Activated CD8-positive, alpha-beta T cell treated with anti-CD3 and anti-CD28 coated beads, Interleukin-2, amount 10 ng/mL, durations not matched to agents 7 days and 5 days (primary cell): Measurements from ENCODE around the gene HDAC4. TPM values are rescaled to one million over a fixed set of nuclear protein-coding genes. Genes with fewer than 3 reads are reported as not detected.

Source experiments
- ATAC-seq: fragments of 150-1000 bp; cut with Tn5 transposase; one replicate; pipeline ENCODE4 v1.10.0; 2021; ENCODE audit warnings: moderate library complexity
- CTCF ChIA-PET: fragments of 350-600 bp; sonication (Branson Sonifier 250); formaldehyde crosslinking; loops from one replicate; lab custom pipeline; 2021; ENCODE audit warnings: antibody characterized with exemption; lab: Charles Lee
- POLR2A ChIA-PET: fragments of 350-600 bp; sonication (Branson Sonifier 250); formaldehyde crosslinking; loops from one replicate; lab custom pipeline; 2021; ENCODE audit warnings: antibody characterized with exemption; lab: Charles Lee
- DNase-seq: peaks from one replicate; pipeline ENCODE4 v3.0.0-alpha.2; 2020
- H3K27ac Mint-ChIP-seq: one replicate; pipeline ENCODE4 v1.8.0; 2021; ENCODE audit warnings: mild to moderate bottlenecking, mixed read lengths
- H3K27me3 Mint-ChIP-seq: one replicate; pipeline ENCODE4 v1.8.0; 2021; ENCODE audit warnings: low read depth, mixed read lengths
- H3K36me3 Mint-ChIP-seq: one replicate; pipeline ENCODE4 v1.8.0; 2021; ENCODE audit warnings: low read depth, mixed read lengths
- H3K4me1 Mint-ChIP-seq: one replicate; pipeline ENCODE4 v1.8.0; 2021; ENCODE audit warnings: low read depth, mixed read lengths
- H3K4me3 Mint-ChIP-seq: one replicate; pipeline ENCODE4 v1.8.0; 2021; ENCODE audit warnings: mild to moderate bottlenecking, mixed read lengths
- H3K9me3 Mint-ChIP-seq: one replicate; pipeline ENCODE4 v1.8.0; 2022; ENCODE audit warnings: mixed read lengths; ENCODE audit not compliant: insufficient read depth
- total RNA-seq, 2 experiments: library from RNA; stranded (reverse); gene quantifications; one replicate each; pipeline ENCODE4 v1.2.3, GENCODE V29; 2021

HDAC4 gene
- total RNA-seq, 2 experiments from 2014 or later = 50.7 to 58.8 TPM

- DNase-seq (no peak), ATAC-seq (no peak)
- no peak overlapping the region for H3K27ac Mint-ChIP-seq
- peaks cover 31% of the 10 kb centered on the region for H3K4me1 Mint-ChIP-seq
- H3K36me3 Mint-ChIP-seq = peaks cover 7% of the 10 kb centered on the region
- no peaks in the 10 kb centered on the region for H3K9me3 Mint-ChIP-seq
- no peak overlapping the region for H3K4me3 Mint-ChIP-seq
- H3K27me3 Mint-ChIP-seq = no peaks in the 10 kb centered on the region
- CTCF ChIA-PET = no interaction called here
- POLR2A ChIA-PET = no interaction called here
Measured at GRCh38 chr2:239393941-239394340, 6.9 kb downstream of the HDAC4 start.

DNA sequence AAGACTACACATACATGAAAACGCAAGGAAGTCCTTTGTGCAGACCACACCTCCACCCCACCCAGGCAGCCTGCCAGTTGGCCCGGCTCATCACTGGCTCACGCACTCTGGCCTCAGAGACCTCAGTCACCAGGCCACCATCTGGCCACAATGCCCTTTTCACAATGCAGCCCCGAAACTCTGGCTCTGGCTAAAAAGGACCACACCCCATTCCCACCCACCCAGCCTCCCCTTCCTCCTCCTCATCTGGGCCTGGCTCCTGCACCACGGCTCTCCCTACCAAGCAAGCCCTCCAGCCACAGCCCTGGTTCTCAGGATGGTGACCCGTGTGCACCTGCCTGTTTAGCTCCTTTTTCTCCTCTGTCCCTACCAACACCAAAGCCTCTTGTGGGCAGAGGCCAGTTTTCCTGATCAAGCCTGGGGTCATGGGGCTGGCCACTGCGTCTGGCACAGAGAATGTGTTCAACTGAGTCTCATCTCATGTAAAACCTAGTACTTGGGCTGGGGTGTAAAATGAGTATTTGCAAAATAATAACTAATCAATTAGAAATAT is 7.4 kb downstream of the HDAC4 start:
- Mint-ChIP-seq H3K27ac (no peak overlapping the region), H3K27me3 (no peaks in the 10 kb centered on the region), H3K36me3 (peaks cover 7% of the 10 kb centered on the region), H3K9me3 (no peaks in the 10 kb centered on the region), H3K4me3 (no peak overlapping the region), H3K4me1 (peaks cover 26% of the 10 kb centered on the region)
- DNase-seq (no peak), ATAC-seq (no peak)
- ChIA-PET CTCF (no interaction called here), POLR2A (interaction anchor here (1.0 kb wide), 1 partner anchor 8 kb away, joined by 3 read pairs; the partner anchor contains the start of gene HDAC4)

DNA sequence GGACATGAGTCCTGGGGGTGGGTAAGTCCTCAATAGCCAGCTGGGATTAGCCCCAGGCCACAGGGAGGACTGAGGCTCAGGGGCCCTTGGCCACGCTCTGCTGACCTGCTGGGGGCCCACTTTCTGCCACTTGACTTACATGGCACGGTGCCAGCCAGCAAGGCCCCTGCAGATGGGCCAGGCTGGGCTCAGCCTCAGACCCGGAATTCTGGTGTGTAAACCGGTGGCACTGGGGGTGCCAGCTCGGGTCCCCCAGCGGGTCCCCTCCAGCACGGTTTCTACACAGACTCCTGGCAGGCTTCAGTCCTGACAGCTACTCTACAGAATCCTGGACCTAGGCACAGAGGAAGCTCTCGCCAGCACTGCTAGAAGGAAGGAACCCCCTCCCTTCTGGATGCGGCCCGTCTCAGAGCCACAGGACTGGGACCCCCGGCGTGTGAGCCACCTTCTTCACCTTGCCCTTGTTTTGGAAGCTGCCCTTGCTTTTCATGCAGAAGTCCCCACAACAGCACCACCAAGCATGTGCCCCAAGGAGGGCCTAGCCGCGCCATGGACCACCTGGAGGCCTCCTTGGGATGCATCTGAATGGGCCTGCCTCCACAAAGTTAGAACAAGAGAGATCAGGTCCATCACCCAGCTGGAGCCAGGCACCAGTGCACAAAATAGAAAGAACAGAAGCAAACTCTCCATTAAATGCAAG is 8.0 kb downstream of the HDAC4 start:
- Mint-ChIP-seq H3K4me3 (no peak overlapping the region), H3K27ac (no peak overlapping the region), H3K9me3 (no peaks in the 10 kb centered on the region), H3K27me3 (no peaks in the 10 kb centered on the region), H3K4me1 (peaks cover 20% of the 10 kb centered on the region), H3K36me3 (peaks cover 7% of the 10 kb centered on the region)
- CTCF ChIA-PET = no interaction called here
- no peak for ATAC-seq
- POLR2A ChIA-PET = interaction anchor here (1.0 to 1.1 kb wide), 2 partner anchors 8 to 71 kb away, joined by 3 to 5 read pairs; partner anchors contain the start of gene HDAC4
- DNase-seq = no peak

DNA sequence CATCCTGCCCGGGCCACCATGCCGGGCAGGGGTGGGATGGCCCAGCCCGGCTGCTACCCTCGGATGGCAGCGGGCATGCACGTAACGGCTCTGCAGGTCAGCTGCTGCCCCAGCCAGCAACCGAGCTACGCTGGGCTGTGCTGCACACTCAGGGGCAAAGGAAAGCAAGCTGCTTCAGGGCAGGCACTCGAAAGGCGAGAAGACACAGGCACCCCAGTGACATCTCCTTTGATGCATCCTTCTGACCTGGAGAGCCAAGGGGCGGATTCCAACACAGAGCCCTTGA is 8.8 kb downstream of the HDAC4 start:
- Mint-ChIP-seq H3K27me3 (no peaks in the 10 kb centered on the region), H3K9me3 (no peaks in the 10 kb centered on the region), H3K4me3 (no peak overlapping the region), H3K36me3 (peaks cover 6% of the 10 kb centered on the region), H3K27ac (no peak overlapping the region), H3K4me1 (peaks cover 12% of the 10 kb centered on the region)
- CTCF ChIA-PET = no interaction called here
- POLR2A ChIA-PET = interaction anchor here (1.0 to 1.1 kb wide), 2 partner anchors 9 to 70 kb away, joined by 4 to 5 read pairs; partner anchors contain the start of gene HDAC4
- ATAC-seq = no peak
- DNase-seq = no peak

DNA sequence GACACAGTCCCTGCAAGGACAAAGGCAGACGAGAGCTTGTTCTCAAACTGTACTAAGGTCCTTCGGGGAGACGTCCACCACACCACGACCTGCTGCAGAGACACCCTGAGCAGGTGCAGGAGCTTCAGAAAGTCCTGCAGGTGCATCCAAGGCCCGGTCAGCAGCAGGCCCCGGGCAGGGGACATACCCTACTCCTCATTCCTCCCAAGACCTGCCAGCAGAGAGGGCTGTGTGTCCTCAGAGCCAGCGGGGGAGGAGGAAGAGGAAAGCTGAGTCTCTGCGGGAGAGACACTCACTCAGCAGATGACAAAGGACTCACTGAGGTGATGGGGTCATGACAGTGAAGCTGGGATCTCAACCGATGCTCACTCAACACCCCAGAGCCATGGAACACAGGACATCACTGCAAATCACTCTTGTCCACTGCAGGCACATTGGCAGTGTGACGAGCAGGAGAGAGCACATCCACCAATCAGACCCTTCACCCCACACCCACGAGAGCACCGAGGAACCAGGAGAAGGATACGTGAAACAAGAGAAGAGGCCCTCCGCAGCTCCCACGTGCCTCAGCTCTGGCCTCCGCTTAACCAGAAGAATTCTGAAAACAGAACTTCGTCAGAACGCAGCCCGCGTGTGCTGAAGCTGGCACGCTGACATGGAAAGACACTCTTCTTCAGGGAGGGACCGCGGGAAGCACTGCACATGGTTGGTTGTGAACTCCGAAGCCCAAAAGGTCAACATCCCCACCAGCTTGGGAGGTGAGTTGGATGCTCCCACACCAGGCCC is 9.3 kb downstream of the HDAC4 start:
- ChIA-PET CTCF (no interaction called here), POLR2A (interaction anchor here (1.0 kb wide), 1 partner anchor 10 kb away, joined by 4 read pairs; the partner anchor contains the start of gene HDAC4)
- H3K27me3 Mint-ChIP-seq = no peaks in the 10 kb centered on the region
- H3K9me3 Mint-ChIP-seq = no peaks in the 10 kb centered on the region
- peaks cover 6% of the 10 kb centered on the region for H3K36me3 Mint-ChIP-seq
- H3K4me3 Mint-ChIP-seq = no peak overlapping the region
- H3K27ac Mint-ChIP-seq = no peak overlapping the region
- H3K4me1 Mint-ChIP-seq = peaks cover 11% of the 10 kb centered on the region
- ATAC-seq (no peak), DNase-seq (no peak)

- Mint-ChIP-seq H3K36me3 (peaks cover 6% of the 10 kb centered on the region), H3K27ac (no peak overlapping the region), H3K9me3 (no peaks in the 10 kb centered on the region), H3K4me1 (peaks cover 12% of the 10 kb centered on the region), H3K4me3 (no peak overlapping the region), H3K27me3 (no peaks in the 10 kb centered on the region)
- no peak for DNase-seq
- ChIA-PET POLR2A (no interaction called here), CTCF (interaction anchor here (1.9 kb wide), 1 partner anchor 123 kb away, joined by 5 read pairs; no protein-coding TSS in a partner anchor)
- no peak for ATAC-seq
Measured at GRCh38 chr2:239390546-239391285, 10.1 kb downstream of the HDAC4 start.

DNA sequence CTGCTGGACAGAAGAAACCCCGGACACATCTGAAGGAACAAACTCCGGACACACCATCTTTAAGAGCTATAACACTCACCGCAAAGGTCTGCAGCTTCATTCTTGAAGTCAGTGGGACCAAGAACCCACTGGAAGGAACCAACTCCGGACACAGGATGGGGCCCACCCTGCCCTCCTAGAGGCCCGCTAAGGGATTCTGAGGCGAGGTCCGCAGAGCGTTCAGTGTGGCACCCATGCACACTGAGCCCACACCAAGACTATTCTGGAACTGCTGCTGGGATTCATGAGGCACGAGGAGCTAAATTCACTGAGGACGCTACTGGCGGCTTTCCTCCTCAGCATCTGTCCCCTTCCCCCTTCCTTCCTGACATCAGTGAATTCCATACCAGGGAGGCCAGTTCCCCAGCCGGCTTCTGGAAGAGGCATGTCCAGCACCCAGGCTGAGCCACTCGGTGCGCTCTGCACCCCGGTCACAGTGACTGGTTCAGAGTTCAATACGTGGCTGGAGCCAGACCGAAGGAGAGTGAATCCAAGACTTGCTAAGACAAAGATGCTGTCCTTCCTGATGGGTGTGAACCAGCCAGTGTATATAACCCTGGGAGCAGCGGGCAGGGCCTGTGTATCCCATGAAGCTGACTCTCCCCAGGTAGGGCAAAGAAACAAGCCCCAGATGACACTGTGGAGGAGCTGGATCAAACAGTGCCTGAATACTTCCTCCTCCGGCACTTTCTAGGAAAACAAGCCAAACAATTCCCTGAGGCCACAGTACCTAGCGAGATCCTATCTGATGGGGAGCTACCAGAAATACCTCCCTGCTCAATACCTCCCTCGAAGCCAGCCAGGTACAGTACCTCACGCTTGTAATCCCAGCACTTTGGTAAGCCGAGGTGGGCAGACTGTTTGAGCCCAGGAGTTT is 11.1 kb downstream of the HDAC4 start:
- ChIA-PET CTCF (interaction anchor here (1.2 to 1.9 kb wide), 2 partner anchors 9 to 122 kb away, joined by 4 to 5 read pairs; no protein-coding TSS in a partner anchor), POLR2A (interaction anchor here (0.8 kb wide), 1 partner anchor 11 kb away, joined by 3 read pairs; the partner anchor contains the start of gene HDAC4)
- no peak overlapping the region for H3K27ac Mint-ChIP-seq
- peaks cover 6% of the 10 kb centered on the region for H3K36me3 Mint-ChIP-seq
- H3K9me3 Mint-ChIP-seq = no peaks in the 10 kb centered on the region
- DNase-seq = no peak
- no peaks in the 10 kb centered on the region for H3K27me3 Mint-ChIP-seq
- peaks cover 12% of the 10 kb centered on the region for H3K4me1 Mint-ChIP-seq
- ATAC-seq = no peak
- no peak overlapping the region for H3K4me3 Mint-ChIP-seq

GRCh38 chr2:239388236-239389151 is 12.3 kb downstream of the HDAC4 start:
- DNase-seq (no peak), ATAC-seq (no peak)
- no peaks in the 10 kb centered on the region for H3K9me3 Mint-ChIP-seq
- H3K4me3 Mint-ChIP-seq = no peak overlapping the region
- ChIA-PET CTCF (interaction anchor here (1.2 kb wide), 1 partner anchor 8 kb away, joined by 4 read pairs; no protein-coding TSS in a partner anchor), POLR2A (interaction anchor here (0.8 to 1.1 kb wide), 2 partner anchors 13 to 115 kb away, joined by 3 read pairs; partner anchors contain the start of gene HDAC4)
- peaks cover 8% of the 10 kb centered on the region for H3K4me1 Mint-ChIP-seq
- no peak overlapping the region for H3K27ac Mint-ChIP-seq
- no peaks in the 10 kb centered on the region for H3K27me3 Mint-ChIP-seq
- peaks cover 10% of the 10 kb centered on the region for H3K36me3 Mint-ChIP-seq

DNA sequence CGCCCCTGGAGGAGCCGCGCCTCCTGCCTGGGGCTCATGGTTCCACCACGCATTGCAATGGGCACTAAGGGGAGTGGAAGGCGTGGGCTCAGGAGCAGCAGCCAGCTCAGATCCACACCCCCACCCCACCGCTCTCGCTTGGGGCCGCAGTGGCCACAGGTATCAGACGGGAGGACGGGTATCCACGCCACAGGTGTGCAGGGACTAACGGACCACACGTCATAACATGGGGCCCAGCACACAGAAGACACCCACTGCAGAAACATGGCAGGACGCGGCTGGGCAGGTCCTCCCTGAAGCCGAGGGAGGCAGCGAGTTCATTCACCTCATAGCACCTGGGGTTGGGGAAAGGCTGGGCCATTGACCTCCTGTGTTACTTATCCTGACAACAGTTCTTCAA is 13.0 kb downstream of the HDAC4 start:
- Mint-ChIP-seq H3K4me3 (no peak overlapping the region), H3K9me3 (no peaks in the 10 kb centered on the region), H3K27ac (no peak overlapping the region), H3K27me3 (no peaks in the 10 kb centered on the region), H3K36me3 (peaks cover 10% of the 10 kb centered on the region), H3K4me1 (peaks cover 2% of the 10 kb centered on the region)
- no peak for ATAC-seq
- POLR2A ChIA-PET = interaction anchor here (1.1 kb wide), 1 partner anchor 115 kb away, joined by 3 read pairs; no protein-coding TSS in a partner anchor
- no peak for DNase-seq
- CTCF ChIA-PET = interaction anchor here (1.0 kb wide), 1 partner anchor 11 kb away, joined by 4 read pairs; no protein-coding TSS in a partner anchor
